K562 treated with DMSO at 1 percent for 24 hours (cell line): ENCODE data around the gene BMP7. TPM values are rescaled to one million over a fixed set of nuclear protein-coding genes. Genes with fewer than 3 reads are reported as not detected.

Source experiments
- total RNA-seq: library from RNA; unstranded; fragments of 300-600 nt; gene quantifications from 2 replicates; pipeline ENCODE4 v1.2.3, GENCODE V29; 2022; ENCODE audit warnings: low read depth; ENCODE audit not compliant: insufficient read depth

The BMP7 gene
- total RNA-seq = not detected in 2 replicates

GRCh38 chr20:57266291-57267157 lies at the start of gene BMP7:
TSS of gene BMP7 (minus strand) at chr20:57266641. CDS start at chr20:57266122, 519 bp downstream.

Other genes starting within 250 kb of the BMP7 start
- gene SPO11, start 63.2 kb upstream of the BMP7 start, total RNA-seq = not detected in 2 replicates
- gene RAE1, start 84.6 kb upstream of the BMP7 start, total RNA-seq = 36.4 and 41.6 TPM in 2 replicates
- gene RBM38, start 124.8 kb upstream of the BMP7 start, total RNA-seq = 100 and 119 TPM in 2 replicates